K562 (cell line): Measurements from ENCODE around the gene ARHGEF25. TPM values are rescaled to one million over a fixed set of nuclear protein-coding genes. Genes with fewer than 3 reads are reported as not detected.

ENCODE experiments used
- ARID2 ChIP-seq: fragments of 450-650 bp; IDR thresholded peaks from 2 replicates; pipeline ENCODE4 v1.6.1; 2017; ENCODE audit warnings: antibody characterized with exemption, mild to moderate bottlenecking
- HMGN3 ChIP-seq: IDR thresholded peaks from 2 replicates; pipeline ENCODE4 v1.6.1; 2011; ENCODE audit warnings: borderline replicate concordance, low read depth, mild to moderate bottlenecking, mixed read lengths, low read length; ENCODE audit not compliant: insufficient read length; ENCODE audit errors: extremely low read depth
- POLR2G ChIP-seq: fragments of 200-400 bp; formaldehyde crosslinking; IDR thresholded peaks from 2 replicates; pipeline ENCODE4 v1.6.1; 2017; ENCODE audit warnings: low read depth, mild to moderate bottlenecking, antibody characterized with exemption, low read length, moderate library complexity
- RUNX1 ChIP-seq: sonication (generic); IDR thresholded peaks from 2 replicates; pipeline ENCODE4 v1.6.1; 2016; ENCODE audit warnings: antibody characterized with exemption, low read depth
- SIN3B ChIP-seq: fragments of 450-650 bp; IDR thresholded peaks from 2 replicates; pipeline ENCODE4 v1.6.1; 2017; ENCODE audit warnings: low read depth, mild to moderate bottlenecking, moderate library complexity
- SMARCB1 ChIP-seq: IDR thresholded peaks from 2 replicates; pipeline ENCODE4 v1.6.1; 2011; ENCODE audit warnings: improper control_type of control experiment, low read depth; ENCODE audit not compliant: insufficient read length
- SP1 ChIP-seq: sonication (generic); formaldehyde crosslinking; IDR thresholded peaks from 2 replicates; pipeline ENCODE4 v1.8.1; 2022; ENCODE audit warnings: mild to moderate bottlenecking, missing genetic modification reagents
- STAG1 ChIP-seq: sonication (generic); formaldehyde crosslinking; IDR thresholded peaks from 2 replicates; pipeline ENCODE4 v1.5.0; 2020; ENCODE audit warnings: missing genetic modification reagents, borderline replicate concordance
- ZNF124 ChIP-seq: sonication (generic); formaldehyde crosslinking; IDR thresholded peaks from 2 replicates; pipeline ENCODE4 v1.8.1; 2022; ENCODE audit warnings: missing genetic modification reagents
- ZNF347 ChIP-seq: fragments of 450-650 bp; formaldehyde crosslinking; IDR thresholded peaks from 2 replicates; pipeline ENCODE4 v1.4.0; 2020; ENCODE audit warnings: low read depth, mild to moderate bottlenecking, moderate library complexity
- ZNF76 ChIP-seq: fragments of 250-450 bp; sonication (Bioruptor Pico); IDR thresholded peaks from 2 replicates; pipeline ENCODE4 v1.4.0; 2020; ENCODE audit warnings: mild to moderate bottlenecking, moderate library complexity, borderline replicate concordance
- polyA plus RNA-seq, 8 experiments: library from polyadenylated mRNA; depleted of rRNA in 4 of 8; stranded (reverse) in 5 of 8; unstranded in 3 of 8; fragments of >200 nt; fragmentation: Nextera tagmentation in 2 of 8; fragmentation: Illumina TruSeq in 1 of 8; extraction: Ambion mirVana in 2 of 8; extraction: Trizol in 1 of 8; gene quantifications; 2 replicates each; pipeline versions ENCODE4 v1.2.1 to v1.2.3, GENCODE V29; 2011 to 2014; ENCODE audit warnings: inconsistent platforms in 1 of 8, missing spikeins in 1 of 8
- total RNA-seq, 7 experiments: library from RNA; depleted of rRNA in 6 of 7; stranded (reverse); fragments of >200 nt in 6 of 7; fragmentation: Illumina TruSeq in 2 of 7; extraction: Trizol in 2 of 7; gene quantifications; 2 replicates each; pipeline versions ENCODE4 v1.2.1 to v1.2.3, GENCODE V29; 2011 to 2021; ENCODE audit warnings: low replicate concordance in 1 of 7
- TF ChIP-seq, protein P1 (sequence below), 2 experiments: IDR thresholded peaks; 2 replicates each; pipeline ENCODE4 v1.6.1; 2011; ENCODE audit warnings: borderline replicate concordance in 1 of 2, control low read depth in 1 of 2, low read depth in 1 of 2, low read length in 1 of 2, mild to moderate bottlenecking in 1 of 2, mixed read lengths in 1 of 2, moderate library complexity in 1 of 2; ENCODE audit not compliant: insufficient read depth in 1 of 2, insufficient read length in 1 of 2, poor library complexity in 1 of 2, severe bottlenecking in 1 of 2; ENCODE audit errors: extremely low read depth in 1 of 2
- TF ChIP-seq, protein P2 (sequence below): conservative IDR thresholded peaks from 2 replicates; pipeline ENCODE4 v1.6.1; 2011; ENCODE audit warnings: low read depth, mild to moderate bottlenecking, low read length; ENCODE audit not compliant: control insufficient read depth
- TF ChIP-seq, protein P3 (sequence below): fragments of 450-650 bp; IDR thresholded peaks from one replicate; pipeline ENCODE4 v1.6.1; 2018; ENCODE audit warnings: mild to moderate bottlenecking, moderate library complexity; ENCODE audit not compliant: partially characterized antibody
- TF ChIP-seq, protein P4 (sequence below): fragments of 450-650 bp; IDR thresholded peaks from 2 replicates; pipeline ENCODE4 v1.6.1; 2017; ENCODE audit warnings: antibody characterized with exemption, mild to moderate bottlenecking
- TF ChIP-seq, protein P5 (sequence below), 2 experiments: fragments of 450-650 bp; IDR thresholded peaks; 2 replicates each; pipeline ENCODE4 v1.6.1; 2016

ARHGEF25 gene
- total and polyA plus RNA-seq, 9 of the 15 experiments (the other 6 are each of a cell fraction or from before 2014, with no cell fraction given), result 0.13 to 17.3 (median 11.6) TPM

DNA sequence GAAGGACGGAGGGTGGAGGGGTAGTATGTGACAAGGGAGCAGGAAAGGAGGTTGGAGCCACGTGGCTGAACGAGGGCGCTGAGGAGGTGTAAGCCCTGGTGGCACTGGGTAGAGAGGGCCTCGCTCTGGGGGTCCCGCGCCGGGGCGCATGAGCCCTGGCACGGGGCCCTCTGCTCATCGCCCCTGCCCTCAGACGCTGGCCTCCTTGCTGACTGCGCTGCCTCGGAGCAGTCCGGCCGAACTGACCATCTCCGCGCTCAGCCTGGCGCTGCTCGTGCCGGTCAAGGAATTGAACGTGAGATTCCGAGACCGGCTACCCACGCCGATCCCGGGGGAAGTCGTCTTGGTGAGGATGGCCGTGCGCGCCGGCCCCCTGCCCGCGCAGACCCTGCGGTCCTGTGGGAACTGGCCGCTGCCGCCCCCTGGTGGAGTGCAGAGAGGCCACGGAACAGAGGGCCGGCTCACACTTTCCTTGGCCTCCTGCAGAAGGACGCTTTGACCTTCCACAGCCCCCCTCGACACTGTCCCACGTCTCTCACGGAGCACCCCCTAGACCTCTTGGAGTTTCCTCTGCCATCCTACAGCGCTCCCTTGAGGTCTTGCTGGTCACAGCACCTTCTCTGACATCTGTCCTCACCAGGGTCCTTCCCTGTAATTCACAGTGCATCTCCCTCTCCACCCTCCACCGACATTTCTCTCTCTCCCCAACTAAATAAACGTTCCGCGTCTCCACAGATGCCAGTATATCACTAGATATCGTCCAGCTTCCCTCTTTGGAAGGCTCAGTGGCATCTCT, 10.5 kb downstream of the ARHGEF25 start (continued):
- TF ChIP-seq ARID2 (peak; percentile 87), RUNX1 (no peak), HMGN3 (peak; percentile 66), POLR2G (peak; percentile 74), ZNF347 (CRISPR knock-in tag) (no peak), SIN3B (peak; percentile 45; the same call in 1 of the 2 replicates), ZNF76 (no peak), SMARCB1 (peak; percentile 85), STAG1 (peak; percentile 56; the same call in 1 of the 2 replicates), SP1 (CRISPR knock-in tag) (no peak), ZNF124 (CRISPR knock-in tag) (no peak)
- TF ChIP-seq, protein P1, sequence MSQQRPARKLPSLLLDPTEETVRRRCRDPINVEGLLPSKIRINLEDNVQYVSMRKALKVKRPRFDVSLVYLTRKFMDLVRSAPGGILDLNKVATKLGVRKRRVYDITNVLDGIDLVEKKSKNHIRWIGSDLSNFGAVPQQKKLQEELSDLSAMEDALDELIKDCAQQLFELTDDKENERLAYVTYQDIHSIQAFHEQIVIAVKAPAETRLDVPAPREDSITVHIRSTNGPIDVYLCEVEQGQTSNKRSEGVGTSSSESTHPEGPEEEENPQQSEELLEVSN (IDR thresholded peaks at IDR 0.05; ENCODE audit: borderline replicate concordance in 1 of 2, extremely low read depth in 1 of 2, insufficient read depth in 1 of 2, insufficient read length in 1 of 2, low read depth in 1 of 2, low read length in 1 of 2, poor library complexity in 1 of 2, severe bottlenecking in 1 of 2), result peak; percentile 41 to 55
- TF ChIP-seq, protein P2, sequence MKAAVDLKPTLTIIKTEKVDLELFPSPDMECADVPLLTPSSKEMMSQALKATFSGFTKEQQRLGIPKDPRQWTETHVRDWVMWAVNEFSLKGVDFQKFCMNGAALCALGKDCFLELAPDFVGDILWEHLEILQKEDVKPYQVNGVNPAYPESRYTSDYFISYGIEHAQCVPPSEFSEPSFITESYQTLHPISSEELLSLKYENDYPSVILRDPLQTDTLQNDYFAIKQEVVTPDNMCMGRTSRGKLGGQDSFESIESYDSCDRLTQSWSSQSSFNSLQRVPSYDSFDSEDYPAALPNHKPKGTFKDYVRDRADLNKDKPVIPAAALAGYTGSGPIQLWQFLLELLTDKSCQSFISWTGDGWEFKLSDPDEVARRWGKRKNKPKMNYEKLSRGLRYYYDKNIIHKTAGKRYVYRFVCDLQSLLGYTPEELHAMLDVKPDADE, result 0 out of 2 replicates have a peak, but pooled peaks have one; percentile 59
- TF ChIP-seq, protein P3, sequence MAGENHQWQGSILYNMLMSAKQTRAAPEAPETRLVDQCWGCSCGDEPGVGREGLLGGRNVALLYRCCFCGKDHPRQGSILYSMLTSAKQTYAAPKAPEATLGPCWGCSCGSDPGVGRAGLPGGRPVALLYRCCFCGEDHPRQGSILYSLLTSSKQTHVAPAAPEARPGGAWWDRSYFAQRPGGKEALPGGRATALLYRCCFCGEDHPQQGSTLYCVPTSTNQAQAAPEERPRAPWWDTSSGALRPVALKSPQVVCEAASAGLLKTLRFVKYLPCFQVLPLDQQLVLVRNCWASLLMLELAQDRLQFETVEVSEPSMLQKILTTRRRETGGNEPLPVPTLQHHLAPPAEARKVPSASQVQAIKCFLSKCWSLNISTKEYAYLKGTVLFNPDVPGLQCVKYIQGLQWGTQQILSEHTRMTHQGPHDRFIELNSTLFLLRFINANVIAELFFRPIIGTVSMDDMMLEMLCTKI, result no peak
- TF ChIP-seq, protein P4, sequence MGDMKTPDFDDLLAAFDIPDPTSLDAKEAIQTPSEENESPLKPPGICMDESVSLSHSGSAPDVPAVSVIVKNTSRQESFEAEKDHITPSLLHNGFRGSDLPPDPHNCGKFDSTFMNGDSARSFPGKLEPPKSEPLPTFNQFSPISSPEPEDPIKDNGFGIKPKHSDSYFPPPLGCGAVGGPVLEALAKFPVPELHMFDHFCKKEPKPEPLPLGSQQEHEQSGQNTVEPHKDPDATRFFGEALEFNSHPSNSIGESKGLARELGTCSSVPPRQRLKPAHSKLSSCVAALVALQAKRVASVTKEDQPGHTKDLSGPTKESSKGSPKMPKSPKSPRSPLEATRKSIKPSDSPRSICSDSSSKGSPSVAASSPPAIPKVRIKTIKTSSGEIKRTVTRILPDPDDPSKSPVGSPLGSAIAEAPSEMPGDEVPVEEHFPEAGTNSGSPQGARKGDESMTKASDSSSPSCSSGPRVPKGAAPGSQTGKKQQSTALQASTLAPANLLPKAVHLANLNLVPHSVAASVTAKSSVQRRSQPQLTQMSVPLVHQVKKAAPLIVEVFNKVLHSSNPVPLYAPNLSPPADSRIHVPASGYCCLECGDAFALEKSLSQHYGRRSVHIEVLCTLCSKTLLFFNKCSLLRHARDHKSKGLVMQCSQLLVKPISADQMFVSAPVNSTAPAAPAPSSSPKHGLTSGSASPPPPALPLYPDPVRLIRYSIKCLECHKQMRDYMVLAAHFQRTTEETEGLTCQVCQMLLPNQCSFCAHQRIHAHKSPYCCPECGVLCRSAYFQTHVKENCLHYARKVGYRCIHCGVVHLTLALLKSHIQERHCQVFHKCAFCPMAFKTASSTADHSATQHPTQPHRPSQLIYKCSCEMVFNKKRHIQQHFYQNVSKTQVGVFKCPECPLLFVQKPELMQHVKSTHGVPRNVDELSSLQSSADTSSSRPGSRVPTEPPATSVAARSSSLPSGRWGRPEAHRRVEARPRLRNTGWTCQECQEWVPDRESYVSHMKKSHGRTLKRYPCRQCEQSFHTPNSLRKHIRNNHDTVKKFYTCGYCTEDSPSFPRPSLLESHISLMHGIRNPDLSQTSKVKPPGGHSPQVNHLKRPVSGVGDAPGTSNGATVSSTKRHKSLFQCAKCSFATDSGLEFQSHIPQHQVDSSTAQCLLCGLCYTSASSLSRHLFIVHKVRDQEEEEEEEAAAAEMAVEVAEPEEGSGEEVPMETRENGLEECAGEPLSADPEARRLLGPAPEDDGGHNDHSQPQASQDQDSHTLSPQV, result peak; percentile 19; the same call in 1 of the 2 replicates
- TF ChIP-seq, protein P5, sequence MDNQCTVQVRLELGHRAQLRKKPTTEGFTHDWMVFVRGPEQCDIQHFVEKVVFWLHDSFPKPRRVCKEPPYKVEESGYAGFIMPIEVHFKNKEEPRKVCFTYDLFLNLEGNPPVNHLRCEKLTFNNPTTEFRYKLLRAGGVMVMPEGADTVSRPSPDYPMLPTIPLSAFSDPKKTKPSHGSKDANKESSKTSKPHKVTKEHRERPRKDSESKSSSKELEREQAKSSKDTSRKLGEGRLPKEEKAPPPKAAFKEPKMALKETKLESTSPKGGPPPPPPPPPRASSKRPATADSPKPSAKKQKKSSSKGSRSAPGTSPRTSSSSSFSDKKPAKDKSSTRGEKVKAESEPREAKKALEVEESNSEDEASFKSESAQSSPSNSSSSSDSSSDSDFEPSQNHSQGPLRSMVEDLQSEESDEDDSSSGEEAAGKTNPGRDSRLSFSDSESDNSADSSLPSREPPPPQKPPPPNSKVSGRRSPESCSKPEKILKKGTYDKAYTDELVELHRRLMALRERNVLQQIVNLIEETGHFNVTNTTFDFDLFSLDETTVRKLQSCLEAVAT (IDR thresholded peaks at IDR 0.05), result peak in 1 of 2 experiments; percentile 69; a peak in 2 of 4 replicates
